ENCODE results near the gene SMU1.
"Not testable (repeated sequence)": the region's sequence is repeated elsewhere in the genome, so short reads cannot be mapped to it uniquely, and the experiment has no call there.

Gene SMU1

GRCh38 chr9:33092634-33093033 is 16.2 kb upstream of the SMU1 start:
- ATAC-seq = no peak
- no peak for TF ChIP-seq CSRNP3 (CRISPR knock-in tag; IDR thresholded peaks at IDR 0.05)
- no peak for TF ChIP-seq OSR1 (CRISPR knock-in tag; IDR thresholded peaks at IDR 0.05)
- no peak for TF ChIP-seq ZFP3 (CRISPR knock-in tag; IDR thresholded peaks at IDR 0.05)
- TF ChIP-seq PPARA (CRISPR knock-in tag; IDR thresholded peaks at IDR 0.05; ENCODE audit: borderline replicate concordance) = no peak
- TF ChIP-seq POU6F1 (CRISPR knock-in tag; IDR thresholded peaks at IDR 0.05; ENCODE audit: borderline replicate concordance, low read depth) = no peak
- TF ChIP-seq ZNF565 (CRISPR knock-in tag; conservative IDR thresholded peaks at IDR 0.05; ENCODE audit: low read depth) = no peak
- TF ChIP-seq ZNF70 (CRISPR knock-in tag; IDR thresholded peaks at IDR 0.05) = no peak
- TF ChIP-seq ZFP30 (CRISPR knock-in tag; IDR thresholded peaks at IDR 0.05) = no peak
- no peak for TF ChIP-seq TOX (CRISPR knock-in tag; IDR thresholded peaks at IDR 0.05; ENCODE audit: borderline replicate concordance)
- TF ChIP-seq RARB (CRISPR knock-in tag; IDR thresholded peaks at IDR 0.05) = no peak
- TF ChIP-seq ISL1 (CRISPR knock-in tag; IDR thresholded peaks at IDR 0.05) = no peak
- TF ChIP-seq TSHZ2 (CRISPR knock-in tag; IDR thresholded peaks at IDR 0.05) = no peak
- no peak for TF ChIP-seq ARNTL (CRISPR knock-in tag; IDR thresholded peaks at IDR 0.05; ENCODE audit: borderline replicate concordance, low read depth)

GRCh38 chr9:33085672-33086071 is 9.2 kb upstream of the SMU1 start:
- not testable (repeated sequence) for ATAC-seq

- no peak for ATAC-seq
- TF ChIP-seq PPARA (CRISPR knock-in tag; IDR thresholded peaks at IDR 0.05; ENCODE audit: borderline replicate concordance) (no peak), RARB (CRISPR knock-in tag; IDR thresholded peaks at IDR 0.05) (no peak), ESRRG (CRISPR knock-in tag; IDR thresholded peaks at IDR 0.05) (no peak), ZNF565 (CRISPR knock-in tag; conservative IDR thresholded peaks at IDR 0.05; ENCODE audit: low read depth) (no peak), ARNTL (CRISPR knock-in tag; IDR thresholded peaks at IDR 0.05; ENCODE audit: borderline replicate concordance, low read depth) (no peak), CSDC2 (CRISPR knock-in tag; IDR thresholded peaks at IDR 0.05) (no peak), TOX (CRISPR knock-in tag; IDR thresholded peaks at IDR 0.05; ENCODE audit: borderline replicate concordance) (no peak), CSRNP3 (CRISPR knock-in tag; IDR thresholded peaks at IDR 0.05) (no peak), CREB5 (CRISPR knock-in tag; IDR thresholded peaks at IDR 0.05; ENCODE audit: low read depth) (no peak), TCF4 (CRISPR knock-in tag; IDR thresholded peaks at IDR 0.05; ENCODE audit: borderline replicate concordance) (no peak), ZNF8 (CRISPR knock-in tag; IDR thresholded peaks at IDR 0.05) (no peak), POU6F1 (CRISPR knock-in tag; IDR thresholded peaks at IDR 0.05; ENCODE audit: borderline replicate concordance, low read depth) (no peak), ZFP30 (CRISPR knock-in tag; IDR thresholded peaks at IDR 0.05) (no peak), PATZ1 (CRISPR knock-in tag; IDR thresholded peaks at IDR 0.05; ENCODE audit: borderline replicate concordance) (no peak), ZFP3 (CRISPR knock-in tag; IDR thresholded peaks at IDR 0.05) (no peak)
Measured at GRCh38 chr9:33082538-33083326, 6.3 kb upstream of the SMU1 start.
